Measurements from ENCODE around the gene DDX54. TPM values are rescaled to one million over a fixed set of nuclear protein-coding genes. Genes with fewer than 3 reads are reported as not detected.
"Not testable (repeated sequence)": the region's sequence is repeated elsewhere in the genome, so short reads cannot be mapped to it uniquely, and the experiment has no call there.

The DDX54 gene
- polyA plus RNA-seq, 1 donor, result 51.1 TPM

DNA sequence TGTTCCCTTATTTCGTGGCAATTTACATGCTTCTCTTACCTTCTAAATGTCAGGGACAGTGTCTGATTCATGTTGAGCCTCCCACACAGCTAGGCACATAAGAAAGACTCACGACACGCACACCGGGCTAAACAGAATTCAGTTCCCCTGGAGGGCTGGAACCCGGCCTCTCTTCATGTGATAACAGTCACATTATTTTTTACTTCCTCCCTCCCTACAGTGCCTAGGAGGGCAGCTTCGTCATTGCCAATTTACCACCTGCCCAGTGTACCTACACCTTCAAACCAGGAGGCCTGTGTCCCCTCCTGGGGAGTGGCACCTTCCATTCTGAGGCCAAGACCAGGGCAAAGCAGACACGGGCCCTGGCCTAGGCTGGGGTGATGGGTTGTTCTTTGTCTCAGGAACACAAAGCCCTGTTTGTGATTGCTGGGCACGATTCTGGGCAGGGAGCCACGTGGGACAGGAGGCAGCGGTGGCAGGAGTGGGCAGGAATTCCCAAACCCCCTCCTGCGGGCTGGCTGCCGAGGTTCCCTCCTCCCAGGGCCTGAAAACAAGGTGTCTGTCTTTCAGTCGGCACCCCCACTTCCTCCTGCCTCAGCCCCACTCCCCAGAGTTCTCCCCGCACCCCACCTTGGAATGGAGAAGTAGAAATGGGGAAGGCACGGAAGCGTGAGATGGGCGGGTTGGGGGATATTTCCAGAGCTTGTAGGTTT is 42.9 kb downstream of the DDX54 start:
- WGBS (ENCODE audit: insufficient coverage, low lambda C conversion rate), result no CpG with 5 or more reads among the region's 17 CpGs
- Histone ChIP-seq H3K9me3 (ENCODE audit: control insufficient read depth, low read depth, low read length) (no peaks in the 10 kb centered on the region), H3K36me3 (ENCODE audit: control insufficient read depth, insufficient read depth, low read length) (no peaks in the 10 kb centered on the region), H3K4me1 (ENCODE audit: control insufficient read depth, insufficient read depth, low read length) (no peaks in the 10 kb centered on the region), H3K4me3 (ENCODE audit: low read length) (no peak overlapping the region), H3K27me3 (ENCODE audit: control insufficient read depth, insufficient read depth, low read length) (no peaks in the 10 kb centered on the region), H3K27ac (ENCODE audit: low read length) (no peak overlapping the region)
- DNase-seq, result no peak

GRCh38 chr12:113141716-113142115 is 43.6 kb downstream of the DDX54 start:
- H3K27ac ChIP-seq (ENCODE audit: low read length); H3K36me3 ChIP-seq (ENCODE audit: control insufficient read depth, insufficient read depth, low read length); H3K4me1 ChIP-seq (ENCODE audit: control insufficient read depth, insufficient read depth, low read length); H3K4me3 ChIP-seq (ENCODE audit: low read length); H3K9me3 ChIP-seq (ENCODE audit: control insufficient read depth, low read depth, low read length); DNase-seq; H3K27me3 ChIP-seq (ENCODE audit: control insufficient read depth, insufficient read depth, low read length): not testable (repeated sequence)
- WGBS (ENCODE audit: insufficient coverage, low lambda C conversion rate), result 60% methylated on average over 1 of the region's 3 CpGs

GRCh38 chr12:113140706-113141105 is 44.6 kb downstream of the DDX54 start:
- H3K27ac ChIP-seq (ENCODE audit: low read length), result no peak overlapping the region
- no peaks in the 10 kb centered on the region for H3K9me3 ChIP-seq (ENCODE audit: control insufficient read depth, low read depth, low read length)
- no peaks in the 10 kb centered on the region for H3K4me1 ChIP-seq (ENCODE audit: control insufficient read depth, insufficient read depth, low read length)
- no peak overlapping the region for H3K4me3 ChIP-seq (ENCODE audit: low read length)
- H3K36me3 ChIP-seq (ENCODE audit: control insufficient read depth, insufficient read depth, low read length), result no peaks in the 10 kb centered on the region
- DNase-seq, result no peak
- no CpG with 5 or more reads among the region's 7 CpGs for WGBS (ENCODE audit: insufficient coverage, low lambda C conversion rate)
- peaks cover 9% of the 10 kb centered on the region for H3K27me3 ChIP-seq (ENCODE audit: control insufficient read depth, insufficient read depth, low read length)

GRCh38 chr12:113138826-113139225 is 46.5 kb downstream of the DDX54 start:
- no peak for DNase-seq
- no peak overlapping the region for H3K27ac ChIP-seq (ENCODE audit: low read length)
- H3K4me1 ChIP-seq (ENCODE audit: control insufficient read depth, insufficient read depth, low read length), result no peaks in the 10 kb centered on the region
- no peak overlapping the region for H3K4me3 ChIP-seq (ENCODE audit: low read length)
- H3K27me3 ChIP-seq (ENCODE audit: control insufficient read depth, insufficient read depth, low read length), result peaks cover 21% of the 10 kb centered on the region
- H3K9me3 ChIP-seq (ENCODE audit: control insufficient read depth, low read depth, low read length), result no peaks in the 10 kb centered on the region
- H3K36me3 ChIP-seq (ENCODE audit: control insufficient read depth, insufficient read depth, low read length), result no peaks in the 10 kb centered on the region
- no CpG with 5 or more reads among the region's 3 CpGs for WGBS (ENCODE audit: insufficient coverage, low lambda C conversion rate)

DNA sequence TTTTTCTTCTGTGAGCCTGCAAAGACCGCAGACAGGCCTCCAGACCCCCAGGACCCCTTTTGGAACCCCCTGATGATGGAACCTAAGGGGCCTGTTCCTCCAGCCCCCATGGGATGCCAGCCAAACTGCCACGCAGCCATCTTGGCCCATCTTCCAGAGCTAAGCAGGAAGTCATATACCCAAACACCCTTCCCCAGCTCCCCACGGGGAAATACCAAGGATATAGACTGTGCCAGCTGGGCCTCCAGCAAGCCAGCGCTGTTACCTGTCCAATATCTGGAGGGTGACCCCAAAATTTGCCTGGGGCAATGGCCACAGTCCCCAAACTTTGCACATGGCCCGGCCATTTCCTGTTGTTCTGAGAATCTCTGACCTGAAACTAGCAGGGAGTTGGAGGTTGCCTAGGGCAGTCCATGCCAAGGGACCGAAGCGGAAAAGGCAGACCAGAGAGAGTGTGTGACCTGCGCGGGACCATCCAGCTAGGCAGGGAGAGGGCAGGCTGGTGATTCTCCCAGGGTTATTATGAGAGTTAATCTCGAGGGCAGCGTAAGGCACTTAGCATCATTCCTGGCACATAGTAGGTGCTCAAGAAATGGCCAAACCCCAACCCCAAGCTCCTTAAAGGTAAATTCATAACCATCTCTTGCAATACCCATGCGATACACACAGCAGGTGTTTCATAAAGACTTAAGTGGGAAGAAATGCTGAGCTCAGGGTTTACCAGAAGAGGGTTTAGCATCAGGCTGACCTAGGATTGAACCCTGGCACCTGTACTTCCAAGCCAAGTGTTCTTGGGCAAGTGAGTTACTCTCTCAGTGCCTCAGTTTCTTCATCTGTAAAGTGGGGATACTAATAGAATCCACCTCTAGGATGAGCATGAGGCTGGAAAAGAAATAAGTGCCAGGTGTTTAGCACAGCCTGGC is 47.2 kb downstream of the DDX54 start:
- no peaks in the 10 kb centered on the region for H3K9me3 ChIP-seq (ENCODE audit: control insufficient read depth, low read depth, low read length)
- WGBS (ENCODE audit: insufficient coverage, low lambda C conversion rate), result no CpG with 5 or more reads among the region's 12 CpGs
- no peak overlapping the region for H3K27ac ChIP-seq (ENCODE audit: low read length)
- no peak overlapping the region for H3K4me3 ChIP-seq (ENCODE audit: low read length)
- no peak for DNase-seq
- no peaks in the 10 kb centered on the region for H3K4me1 ChIP-seq (ENCODE audit: control insufficient read depth, insufficient read depth, low read length)
- H3K27me3 ChIP-seq (ENCODE audit: control insufficient read depth, insufficient read depth, low read length), result peaks cover 21% of the 10 kb centered on the region
- no peaks in the 10 kb centered on the region for H3K36me3 ChIP-seq (ENCODE audit: control insufficient read depth, insufficient read depth, low read length)

- Histone ChIP-seq H3K4me1 (ENCODE audit: control insufficient read depth, insufficient read depth, low read length) (no peaks in the 10 kb centered on the region), H3K27ac (ENCODE audit: low read length) (no peak overlapping the region), H3K9me3 (ENCODE audit: control insufficient read depth, low read depth, low read length) (no peaks in the 10 kb centered on the region), H3K27me3 (ENCODE audit: control insufficient read depth, insufficient read depth, low read length) (peaks cover 21% of the 10 kb centered on the region), H3K4me3 (ENCODE audit: low read length) (no peak overlapping the region), H3K36me3 (ENCODE audit: control insufficient read depth, insufficient read depth, low read length) (no peaks in the 10 kb centered on the region)
- DNase-seq, result no peak
- WGBS (ENCODE audit: insufficient coverage, low lambda C conversion rate), result no CpG with 5 or more reads among the region's 6 CpGs
Observed at GRCh38 chr12:113136990-113137511, 48.2 kb downstream of the DDX54 start.

DNA sequence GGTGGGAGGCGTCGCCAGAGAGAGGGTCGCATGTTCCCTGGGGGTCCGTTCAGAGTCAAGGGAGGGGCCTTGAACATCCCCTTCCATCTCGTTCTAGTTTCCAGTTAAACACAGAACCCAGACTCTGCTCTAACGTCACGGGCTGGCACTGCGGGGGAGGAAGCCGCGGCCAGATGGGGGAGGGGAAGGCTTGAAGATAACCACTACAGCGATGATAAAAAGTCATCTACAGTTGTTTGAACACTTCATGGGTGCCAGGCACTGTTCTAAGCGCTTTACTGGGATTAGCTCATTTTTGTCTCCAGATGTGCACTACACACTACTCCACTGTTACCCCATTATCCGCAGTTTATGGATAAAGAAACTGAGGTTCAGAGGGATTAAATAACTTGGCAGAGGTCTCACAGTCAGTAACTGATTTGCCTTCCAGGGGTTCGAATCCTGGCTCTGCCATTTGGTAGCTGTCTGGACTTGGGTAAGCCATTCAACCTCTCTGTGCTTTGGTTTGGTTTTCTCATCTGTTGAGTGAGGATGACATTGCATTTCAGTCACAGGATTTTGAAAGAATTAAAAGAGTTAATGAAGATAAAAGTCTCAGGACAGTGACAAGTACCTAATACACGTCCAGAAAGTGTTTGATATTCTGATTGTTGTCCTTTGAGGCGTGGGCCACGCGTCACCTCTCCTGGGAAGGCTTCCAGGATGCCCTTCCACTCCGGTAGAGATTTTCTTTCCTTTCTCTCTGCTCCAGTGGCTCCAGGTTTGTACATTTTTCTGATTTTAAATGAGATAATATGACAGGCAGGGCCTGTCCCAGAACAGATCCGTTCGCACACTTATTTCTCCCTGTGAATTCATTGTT is 48.9 kb downstream of the DDX54 start:
- Histone ChIP-seq H3K9me3 (ENCODE audit: control insufficient read depth, low read depth, low read length) (no peaks in the 10 kb centered on the region), H3K4me1 (ENCODE audit: control insufficient read depth, insufficient read depth, low read length) (no peaks in the 10 kb centered on the region), H3K4me3 (ENCODE audit: low read length) (no peak overlapping the region), H3K27me3 (ENCODE audit: control insufficient read depth, insufficient read depth, low read length) (peaks cover 21% of the 10 kb centered on the region), H3K36me3 (ENCODE audit: control insufficient read depth, insufficient read depth, low read length) (no peaks in the 10 kb centered on the region), H3K27ac (ENCODE audit: low read length) (no peak overlapping the region)
- DNase-seq, result no peak
- WGBS (ENCODE audit: insufficient coverage, low lambda C conversion rate), result no CpG with 5 or more reads among the region's 21 CpGs

DNA sequence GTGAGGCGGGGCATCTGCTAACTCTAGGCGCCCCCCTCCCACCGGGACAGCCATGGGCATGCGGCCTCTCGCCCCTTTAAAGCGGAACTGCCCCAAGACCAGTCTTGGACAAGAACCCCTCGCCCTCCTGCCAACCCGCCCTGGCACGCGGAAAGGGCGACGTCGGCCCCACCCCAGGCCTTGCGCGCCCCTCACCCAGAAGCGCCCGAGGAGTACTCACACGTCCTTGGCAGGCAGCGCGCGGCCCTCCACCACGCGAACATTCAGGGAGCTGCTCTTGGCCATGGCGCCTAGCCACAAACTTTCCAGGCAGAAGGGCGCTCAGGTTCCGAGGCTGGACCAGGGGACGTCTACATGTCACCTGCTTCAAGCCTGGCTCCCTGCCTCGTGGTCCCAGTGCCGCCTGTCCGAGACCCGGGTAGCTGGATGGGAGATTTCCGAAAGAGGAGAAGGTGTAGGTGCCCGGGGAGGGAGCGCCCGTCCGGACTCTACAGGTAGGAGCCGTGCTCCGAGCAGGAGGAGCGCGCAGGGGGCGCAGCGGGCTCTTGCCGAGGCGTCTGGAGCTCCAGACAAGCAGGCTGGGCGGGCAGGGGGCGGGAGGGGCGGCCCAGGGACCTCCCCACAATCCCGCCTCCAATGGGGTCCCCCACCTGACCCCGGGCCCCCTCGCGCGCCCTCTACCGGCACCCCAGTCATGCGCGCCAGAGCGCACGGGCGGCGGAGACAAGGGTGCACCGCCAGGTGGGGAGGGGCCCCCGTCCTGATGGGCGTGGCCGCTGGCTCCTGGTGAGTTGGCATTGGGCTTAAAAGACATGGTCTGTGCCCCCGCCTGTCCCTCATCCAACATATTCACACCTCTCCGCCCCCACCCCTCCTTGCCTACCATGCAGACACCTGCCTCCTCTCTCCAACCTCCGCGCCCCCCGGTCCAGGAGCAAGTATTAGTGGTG is 49.8 kb downstream of the DDX54 start, which contains the start of gene RASAL1:
Gene RASAL1 (minus strand): TSS at position 584 of the 950 bp plus-strand sequence. CDS start 299 bp downstream, at position 285.
- WGBS (ENCODE audit: insufficient coverage, low lambda C conversion rate), result no CpG with 5 or more reads among the region's 68 CpGs
- DNase-seq, result peak in 1 of 2 donors; percentile 30
- H3K27ac ChIP-seq (ENCODE audit: low read length), result no peak within 1 kb of the TSS
- no peak within 1 kb of the TSS for H3K4me3 ChIP-seq (ENCODE audit: low read length)
- peaks cover 21% of the 10 kb centered on the region for H3K27me3 ChIP-seq (ENCODE audit: control insufficient read depth, insufficient read depth, low read length)
- no peaks in the 10 kb centered on the region for H3K36me3 ChIP-seq (ENCODE audit: control insufficient read depth, insufficient read depth, low read length)
- H3K9me3 ChIP-seq (ENCODE audit: control insufficient read depth, low read depth, low read length), result no peaks in the 10 kb centered on the region
- H3K4me1 ChIP-seq (ENCODE audit: control insufficient read depth, insufficient read depth, low read length), result no peaks in the 10 kb centered on the region

DNA sequence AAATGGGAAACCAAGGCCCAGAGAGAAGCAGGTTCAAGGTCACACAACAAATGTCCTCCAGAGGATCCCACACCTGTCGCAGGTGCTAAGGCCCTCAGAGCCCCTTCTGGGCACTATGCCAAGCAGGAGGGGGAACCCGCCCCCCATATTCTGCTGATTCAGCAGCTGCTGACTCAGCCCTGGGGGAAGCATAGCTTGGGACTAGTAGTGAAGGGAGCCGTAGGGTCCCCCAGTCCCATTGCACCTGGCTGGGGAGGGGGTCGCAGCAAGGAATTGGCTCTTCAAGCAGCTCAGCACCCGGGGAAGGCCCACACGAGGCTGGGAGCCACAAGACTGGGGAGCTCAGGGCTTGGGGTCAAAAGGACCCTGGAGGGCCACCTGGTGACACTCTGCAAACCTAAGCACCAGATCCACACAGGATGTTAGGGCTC is 50.7 kb downstream of the DDX54 start:
- WGBS (ENCODE audit: insufficient coverage, low lambda C conversion rate), result no CpG with 5 or more reads among the region's 6 CpGs
- no peak overlapping the region for H3K4me3 ChIP-seq (ENCODE audit: low read length)

More for the DNA sequence above, 50.7 kb downstream of the DDX54 start:
- no peak overlapping the region for H3K27ac ChIP-seq (ENCODE audit: low read length)
- H3K27me3 ChIP-seq (ENCODE audit: control insufficient read depth, insufficient read depth, low read length), result peaks cover 21% of the 10 kb centered on the region
- DNase-seq, result no peak
- no peaks in the 10 kb centered on the region for H3K9me3 ChIP-seq (ENCODE audit: control insufficient read depth, low read depth, low read length)
- no peaks in the 10 kb centered on the region for H3K4me1 ChIP-seq (ENCODE audit: control insufficient read depth, insufficient read depth, low read length)
- no peaks in the 10 kb centered on the region for H3K36me3 ChIP-seq (ENCODE audit: control insufficient read depth, insufficient read depth, low read length)
